ENCODE measurements around the gene RUSF1.

Gene RUSF1

DNA sequence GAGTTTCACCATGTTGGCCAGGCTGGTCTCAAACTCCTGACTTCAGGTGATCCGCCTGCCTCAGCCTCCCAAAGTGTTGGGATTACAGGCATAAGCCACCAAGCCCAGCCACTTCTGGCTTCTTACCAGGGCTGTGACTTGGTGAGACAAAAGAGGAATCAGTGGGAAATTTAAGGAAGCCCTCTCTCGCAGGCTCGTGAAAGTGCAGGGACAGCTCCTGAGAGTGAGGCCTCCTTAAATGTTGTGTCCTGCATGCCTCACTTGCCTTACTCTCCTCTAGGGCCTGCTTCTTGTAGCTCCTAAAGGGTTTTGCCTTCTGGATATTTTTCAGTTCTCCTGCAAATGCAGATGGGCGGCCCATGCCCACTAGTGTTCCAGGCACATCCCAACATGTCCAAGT lies 24.7 kb upstream of the RUSF1 start:
- Histone ChIP-seq H3K27me3 (ENCODE audit: low read length) (no peaks in the 10 kb centered on the region), H4K20me1 (ENCODE audit: low read depth, low read length) (no peaks in the 10 kb centered on the region), H3F3A (ENCODE audit: insufficient read depth) (no peaks in the 10 kb centered on the region), H3K9ac (ENCODE audit: low read length) (no peak overlapping the region), H3K27ac (ENCODE audit: low read depth, low read length) (no peak overlapping the region), H3K36me3 (ENCODE audit: low read length) (no peaks in the 10 kb centered on the region), H3K4me2 (ENCODE audit: low read depth, low read length, poor library complexity, severe bottlenecking) (no peak overlapping the region), H3K9me3 (ENCODE audit: insufficient read depth, low read length) (no peaks in the 10 kb centered on the region), H3K9me2 (replicated peaks; ENCODE audit: insufficient read depth, low read length) (no peaks in the 10 kb centered on the region), H3K4me3 (ENCODE audit: insufficient read depth, low read length, poor library complexity, severe bottlenecking) (no peak overlapping the region), H3K79me2 (ENCODE audit: insufficient read depth, low read length) (no peaks in the 10 kb centered on the region), H2AFZ (ENCODE audit: low read depth, low read length, severe bottlenecking) (no peak overlapping the region)
- TF ChIP-seq, protein P1, sequence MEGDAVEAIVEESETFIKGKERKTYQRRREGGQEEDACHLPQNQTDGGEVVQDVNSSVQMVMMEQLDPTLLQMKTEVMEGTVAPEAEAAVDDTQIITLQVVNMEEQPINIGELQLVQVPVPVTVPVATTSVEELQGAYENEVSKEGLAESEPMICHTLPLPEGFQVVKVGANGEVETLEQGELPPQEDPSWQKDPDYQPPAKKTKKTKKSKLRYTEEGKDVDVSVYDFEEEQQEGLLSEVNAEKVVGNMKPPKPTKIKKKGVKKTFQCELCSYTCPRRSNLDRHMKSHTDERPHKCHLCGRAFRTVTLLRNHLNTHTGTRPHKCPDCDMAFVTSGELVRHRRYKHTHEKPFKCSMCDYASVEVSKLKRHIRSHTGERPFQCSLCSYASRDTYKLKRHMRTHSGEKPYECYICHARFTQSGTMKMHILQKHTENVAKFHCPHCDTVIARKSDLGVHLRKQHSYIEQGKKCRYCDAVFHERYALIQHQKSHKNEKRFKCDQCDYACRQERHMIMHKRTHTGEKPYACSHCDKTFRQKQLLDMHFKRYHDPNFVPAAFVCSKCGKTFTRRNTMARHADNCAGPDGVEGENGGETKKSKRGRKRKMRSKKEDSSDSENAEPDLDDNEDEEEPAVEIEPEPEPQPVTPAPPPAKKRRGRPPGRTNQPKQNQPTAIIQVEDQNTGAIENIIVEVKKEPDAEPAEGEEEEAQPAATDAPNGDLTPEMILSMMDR (IDR thresholded peaks at IDR 0.05; ENCODE audit: insufficient read depth, low read length, poor library complexity, severe bottlenecking) = no peak
- TF ChIP-seq EZH2phosphoT487 (conservative IDR thresholded peaks at IDR 0.05; ENCODE audit: low read length) = no peak

DNA sequence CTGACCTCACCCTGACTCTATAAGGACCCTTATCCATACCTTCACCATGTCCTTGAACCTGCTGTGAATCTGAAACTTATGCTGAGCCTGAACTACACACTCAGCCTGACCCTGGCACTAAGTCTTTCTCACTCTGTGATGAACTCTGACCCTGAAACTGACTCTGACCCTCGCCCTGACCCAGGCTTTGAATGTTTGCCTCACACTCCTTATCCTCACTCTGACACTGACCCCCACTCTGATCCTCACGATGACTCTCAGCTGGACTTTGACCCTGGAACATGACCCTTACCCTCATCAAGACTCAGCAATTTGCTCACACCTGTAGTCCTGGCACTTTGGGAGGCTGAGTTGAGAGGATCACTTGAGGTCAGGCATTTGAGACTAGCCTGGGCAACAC lies 23.9 kb upstream of the RUSF1 start:
- Histone ChIP-seq H3K36me3 (ENCODE audit: low read length) (no peaks in the 10 kb centered on the region), H3K27ac (ENCODE audit: low read depth, low read length) (no peak overlapping the region), H3K9me3 (ENCODE audit: insufficient read depth, low read length) (no peaks in the 10 kb centered on the region), H3K4me2 (ENCODE audit: low read depth, low read length, poor library complexity, severe bottlenecking) (no peak overlapping the region), H3K4me3 (ENCODE audit: insufficient read depth, low read length, poor library complexity, severe bottlenecking) (no peak overlapping the region), H3F3A (ENCODE audit: insufficient read depth) (no peaks in the 10 kb centered on the region), H4K20me1 (ENCODE audit: low read depth, low read length) (no peaks in the 10 kb centered on the region), H3K9ac (ENCODE audit: low read length) (no peak overlapping the region), H3K9me2 (replicated peaks; ENCODE audit: insufficient read depth, low read length) (no peaks in the 10 kb centered on the region), H3K27me3 (ENCODE audit: low read length) (no peaks in the 10 kb centered on the region), H2AFZ (ENCODE audit: low read depth, low read length, severe bottlenecking) (no peak overlapping the region), H3K79me2 (ENCODE audit: insufficient read depth, low read length) (no peaks in the 10 kb centered on the region)
- TF ChIP-seq, protein P1 (IDR thresholded peaks at IDR 0.05; ENCODE audit: insufficient read depth, low read length, poor library complexity, severe bottlenecking) = no peak
- TF ChIP-seq EZH2phosphoT487 (conservative IDR thresholded peaks at IDR 0.05; ENCODE audit: low read length) = no peak

DNA sequence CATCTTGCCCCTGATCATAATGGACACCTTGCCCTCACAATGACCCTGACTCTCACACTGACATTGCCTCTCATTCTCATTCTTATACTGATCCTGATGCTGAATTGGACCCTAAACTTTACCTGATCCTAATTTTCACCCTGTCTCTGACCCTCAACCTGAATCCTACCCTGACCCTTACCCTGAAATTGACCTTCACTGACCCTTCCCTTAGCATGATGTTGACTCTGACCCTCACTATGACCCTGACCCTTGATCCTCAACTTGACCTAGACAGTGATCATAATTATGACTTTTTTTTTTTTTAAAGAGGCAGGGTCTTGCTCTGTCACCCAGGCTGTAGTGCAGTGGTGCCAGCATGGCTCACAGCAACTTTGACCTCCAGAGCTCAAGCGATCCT lies 22.9 kb upstream of the RUSF1 start:
- H4K20me1 ChIP-seq (ENCODE audit: low read depth, low read length) = no peaks in the 10 kb centered on the region
- no peaks in the 10 kb centered on the region for H3F3A ChIP-seq (ENCODE audit: insufficient read depth)
- H3K36me3 ChIP-seq (ENCODE audit: low read length) = no peaks in the 10 kb centered on the region
- H3K27ac ChIP-seq (ENCODE audit: low read depth, low read length) = no peak overlapping the region
- no peaks in the 10 kb centered on the region for H3K9me2 ChIP-seq (replicated peaks; ENCODE audit: insufficient read depth, low read length)
- H3K9me3 ChIP-seq (ENCODE audit: insufficient read depth, low read length) = no peaks in the 10 kb centered on the region
- H3K79me2 ChIP-seq (ENCODE audit: insufficient read depth, low read length) = no peaks in the 10 kb centered on the region
- no peaks in the 10 kb centered on the region for H3K27me3 ChIP-seq (ENCODE audit: low read length)
- no peak overlapping the region for H2AFZ ChIP-seq (ENCODE audit: low read depth, low read length, severe bottlenecking)
- H3K9ac ChIP-seq (ENCODE audit: low read length) = no peak overlapping the region
- H3K4me2 ChIP-seq (ENCODE audit: low read depth, low read length, poor library complexity, severe bottlenecking) = no peak overlapping the region
- no peak overlapping the region for H3K4me3 ChIP-seq (ENCODE audit: insufficient read depth, low read length, poor library complexity, severe bottlenecking)
- TF ChIP-seq EZH2phosphoT487 (conservative IDR thresholded peaks at IDR 0.05; ENCODE audit: low read length) = no peak
- TF ChIP-seq, protein P1 (IDR thresholded peaks at IDR 0.05; ENCODE audit: insufficient read depth, low read length, poor library complexity, severe bottlenecking) = no peak
